Prostate gland (tissue), 2 donors: ENCODE measurements around the gene RLF.

Source experiments
- POLR2A ChIP-seq: fragments of 450-650 bp; IDR thresholded peaks from one replicate; pipeline ENCODE4 v1.6.1; 2016; ENCODE audit warnings: antibody characterized with exemption, mild to moderate bottlenecking
- POLR2AphosphoS5 ChIP-seq: sonication (generic); formaldehyde crosslinking; IDR thresholded peaks from one replicate; pipeline ENCODE4 v1.6.1; 2017; ENCODE audit warnings: antibody characterized with exemption
- TF ChIP-seq, protein P1 (sequence below), 4 experiments: fragments of 200-600 bp in 2 of 4; fragments of 450-650 bp in 2 of 4; sonication (generic) in 2 of 4; IDR thresholded peaks; 1 replicate in 3 of 4; 2 replicates in 1 of 4; pipeline ENCODE4 v1.5.1; 2016 to 2019; ENCODE audit warnings: antibody characterized with exemption in 4 of 4, mild to moderate bottlenecking in 2 of 4, moderate library complexity in 2 of 4

DNA sequence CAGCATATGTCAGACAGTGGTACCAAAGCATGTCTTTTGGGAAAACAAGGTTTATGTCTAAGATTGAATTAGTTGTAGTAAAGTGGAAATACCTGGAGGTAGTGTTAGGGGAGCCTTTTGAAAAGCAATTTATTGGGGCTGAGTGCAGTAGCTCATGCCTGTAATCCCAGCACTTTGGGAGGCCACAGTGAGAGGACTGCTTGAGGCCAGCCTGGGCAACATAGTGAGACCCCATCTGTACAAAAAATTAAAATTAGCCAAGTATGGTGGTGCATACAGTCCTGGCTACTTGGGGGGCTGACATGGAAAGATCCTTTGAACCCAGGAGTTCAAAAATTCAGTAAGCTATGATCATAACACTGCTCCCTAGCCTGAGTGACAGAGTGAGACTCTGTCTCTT lies 104.1 kb downstream of the RLF start:
- TF ChIP-seq, protein P1, sequence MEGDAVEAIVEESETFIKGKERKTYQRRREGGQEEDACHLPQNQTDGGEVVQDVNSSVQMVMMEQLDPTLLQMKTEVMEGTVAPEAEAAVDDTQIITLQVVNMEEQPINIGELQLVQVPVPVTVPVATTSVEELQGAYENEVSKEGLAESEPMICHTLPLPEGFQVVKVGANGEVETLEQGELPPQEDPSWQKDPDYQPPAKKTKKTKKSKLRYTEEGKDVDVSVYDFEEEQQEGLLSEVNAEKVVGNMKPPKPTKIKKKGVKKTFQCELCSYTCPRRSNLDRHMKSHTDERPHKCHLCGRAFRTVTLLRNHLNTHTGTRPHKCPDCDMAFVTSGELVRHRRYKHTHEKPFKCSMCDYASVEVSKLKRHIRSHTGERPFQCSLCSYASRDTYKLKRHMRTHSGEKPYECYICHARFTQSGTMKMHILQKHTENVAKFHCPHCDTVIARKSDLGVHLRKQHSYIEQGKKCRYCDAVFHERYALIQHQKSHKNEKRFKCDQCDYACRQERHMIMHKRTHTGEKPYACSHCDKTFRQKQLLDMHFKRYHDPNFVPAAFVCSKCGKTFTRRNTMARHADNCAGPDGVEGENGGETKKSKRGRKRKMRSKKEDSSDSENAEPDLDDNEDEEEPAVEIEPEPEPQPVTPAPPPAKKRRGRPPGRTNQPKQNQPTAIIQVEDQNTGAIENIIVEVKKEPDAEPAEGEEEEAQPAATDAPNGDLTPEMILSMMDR (IDR thresholded peaks at IDR 0.05) = no peak
- TF ChIP-seq POLR2A (no peak), POLR2AphosphoS5 (no peak)
